GM21423 (cell line): ENCODE results near the gene R3HDML.
A peak's percentile ranks its signal among the peaks of the same experiment; 100 is the strongest.

Experiments used
- ATAC-seq: cut with Tn5 transposase; IDR thresholded peaks from one replicate; pipeline ENCODE4 v1.9.1; 2021; ENCODE audit warnings: mild to moderate bottlenecking, moderate library complexity; ENCODE audit not compliant: unreplicated experiment

Gene R3HDML

DNA sequence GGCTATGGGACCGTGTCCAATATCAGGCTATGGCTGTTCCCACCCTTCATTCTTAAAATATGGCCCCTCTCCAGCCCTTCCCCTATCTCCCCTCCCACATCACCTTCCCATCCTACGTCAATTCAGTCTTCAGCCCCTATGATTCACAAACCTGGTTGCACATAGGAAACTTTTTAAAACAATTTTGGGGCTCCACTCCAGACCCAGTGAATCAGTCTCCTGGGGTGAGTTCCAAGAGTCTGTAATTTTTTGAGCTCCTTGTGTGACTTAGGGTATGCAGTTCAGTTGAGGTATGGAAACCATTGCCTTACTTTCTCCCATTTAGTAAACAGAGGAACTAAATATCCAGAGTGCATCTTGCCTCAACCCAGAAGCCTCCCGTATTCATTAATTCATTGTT, 24.2 kb downstream of the R3HDML start:
- no peak for ATAC-seq

DNA sequence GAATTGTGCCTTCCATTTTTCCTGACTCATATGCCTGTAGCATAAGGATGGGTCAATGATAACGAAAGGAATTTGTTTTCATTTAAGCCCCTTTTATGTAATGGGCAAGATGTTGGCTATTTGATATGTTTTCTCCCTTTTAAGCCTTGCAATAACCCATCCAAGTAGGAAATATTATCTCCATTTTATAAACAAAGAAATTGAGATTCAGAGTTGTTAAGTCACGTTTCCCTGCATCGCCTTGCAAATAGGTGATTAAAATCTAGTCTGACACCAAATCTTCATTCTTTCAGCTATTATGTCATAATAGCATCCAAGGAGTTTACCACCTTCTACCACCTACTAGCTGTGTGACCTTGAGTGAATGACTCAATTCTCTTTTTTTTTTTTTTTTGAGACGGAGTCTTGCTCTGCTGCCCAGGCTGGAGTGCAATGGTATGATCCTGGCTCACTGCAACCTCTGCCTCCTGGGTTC, 25.7 kb downstream of the R3HDML start:
- ATAC-seq, result no peak

DNA sequence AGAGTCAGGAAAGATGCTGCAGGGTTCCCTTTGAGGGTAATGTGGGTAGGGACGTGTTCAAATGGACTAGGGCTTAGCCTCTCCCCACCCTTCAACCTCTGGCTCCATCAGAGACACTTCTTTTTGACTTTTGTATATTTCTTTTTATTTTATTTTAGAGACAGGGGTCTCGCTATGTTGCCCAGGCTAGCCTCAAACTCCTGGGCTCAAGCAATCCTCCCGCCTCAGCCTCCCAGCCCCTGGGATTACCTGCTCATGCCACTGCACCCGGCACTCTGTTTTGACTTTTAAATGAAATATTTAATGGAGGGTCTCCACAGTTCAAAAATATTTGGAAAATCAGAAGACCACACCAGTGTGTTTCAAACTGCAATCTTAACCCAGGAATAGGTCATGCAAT, 27.2 kb downstream of the R3HDML start:
- ATAC-seq, result no peak

DNA sequence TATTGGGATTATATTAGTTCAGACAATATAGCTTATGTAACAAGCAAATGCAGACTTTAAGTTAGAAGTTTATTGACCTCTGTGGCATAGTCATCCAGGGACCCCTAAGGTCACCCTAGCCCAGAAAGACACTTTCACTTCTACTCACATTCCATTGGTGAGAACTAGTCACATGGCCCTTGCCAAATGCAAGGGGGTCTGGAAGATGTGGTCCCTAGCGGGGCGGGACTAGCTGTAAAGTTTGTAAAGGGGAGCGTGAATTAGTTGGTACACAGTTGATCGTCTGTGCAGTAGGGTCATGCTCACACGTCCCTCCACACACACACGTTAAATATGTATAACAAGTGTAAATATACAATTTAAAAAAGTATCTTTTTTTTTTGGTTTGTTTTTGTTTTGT, 27.9 kb downstream of the R3HDML start:
- ATAC-seq, result no peak

DNA sequence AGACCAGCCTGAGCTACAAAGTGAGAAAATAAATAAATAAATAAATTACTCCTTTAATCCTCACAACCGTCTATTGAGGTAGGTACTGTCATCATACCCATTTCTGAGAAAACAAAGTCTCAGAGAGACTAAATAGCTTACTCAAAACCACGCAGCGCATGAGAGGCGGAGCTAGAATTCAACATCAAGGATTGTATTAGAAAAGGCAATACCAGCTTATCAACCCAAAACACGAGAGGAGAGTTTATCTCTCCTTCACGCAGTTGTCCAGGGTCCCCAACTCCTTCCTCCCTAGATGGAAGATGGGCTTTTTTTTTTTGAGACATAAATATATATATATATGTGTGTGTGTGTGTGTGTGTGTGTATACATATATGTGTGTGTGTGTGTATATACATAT, 30.9 kb downstream of the R3HDML start:
- no peak for ATAC-seq

DNA sequence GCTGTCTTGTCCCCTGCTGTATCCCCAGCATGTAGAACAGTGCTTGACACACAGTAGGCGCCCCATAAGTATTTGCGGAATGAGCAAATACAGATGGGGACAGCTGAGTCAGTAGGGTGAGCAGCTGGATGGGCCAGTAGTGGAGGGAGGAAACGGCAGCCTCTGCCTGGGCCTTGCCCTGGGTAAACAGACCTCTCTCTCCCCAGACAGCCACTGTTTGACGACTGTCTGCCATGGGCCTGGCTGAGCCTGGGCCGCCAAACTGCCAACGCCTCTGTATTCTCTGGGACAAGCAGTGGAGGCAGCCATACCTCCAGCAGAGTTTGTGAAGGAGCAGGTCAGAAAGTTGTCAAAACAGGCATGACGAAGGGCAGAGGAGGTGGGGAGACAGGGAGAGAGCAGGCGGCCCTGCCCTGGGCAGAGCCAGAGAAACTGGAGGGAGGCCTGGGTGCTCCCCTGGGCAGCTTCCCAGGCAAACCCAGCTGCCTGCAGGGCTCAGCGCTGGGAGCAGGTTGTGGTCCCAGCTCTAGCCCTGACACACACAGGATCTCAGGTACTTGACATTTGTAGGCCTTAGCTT, 33.9 kb downstream of the R3HDML start:
- no peak for ATAC-seq

DNA sequence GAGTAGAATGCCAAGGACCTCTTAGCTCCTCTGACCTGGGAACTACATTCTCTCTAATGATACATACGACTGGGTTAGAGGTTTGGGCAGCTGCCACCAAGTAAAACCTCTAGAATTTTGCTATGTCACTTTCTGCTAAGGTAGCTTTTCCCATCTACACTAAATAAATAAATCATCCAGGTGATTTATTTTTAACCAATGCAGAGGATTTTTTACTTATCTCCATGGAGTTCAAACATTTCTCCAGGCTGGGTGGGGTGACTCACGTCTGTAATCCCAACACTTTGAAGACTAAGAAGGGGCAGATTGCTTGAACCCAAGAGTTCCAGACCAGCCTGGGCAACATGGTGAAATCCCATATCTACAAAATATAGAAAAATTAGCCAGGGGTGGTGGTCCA, 45.8 kb downstream of the R3HDML start:
- ATAC-seq, result no peak

DNA sequence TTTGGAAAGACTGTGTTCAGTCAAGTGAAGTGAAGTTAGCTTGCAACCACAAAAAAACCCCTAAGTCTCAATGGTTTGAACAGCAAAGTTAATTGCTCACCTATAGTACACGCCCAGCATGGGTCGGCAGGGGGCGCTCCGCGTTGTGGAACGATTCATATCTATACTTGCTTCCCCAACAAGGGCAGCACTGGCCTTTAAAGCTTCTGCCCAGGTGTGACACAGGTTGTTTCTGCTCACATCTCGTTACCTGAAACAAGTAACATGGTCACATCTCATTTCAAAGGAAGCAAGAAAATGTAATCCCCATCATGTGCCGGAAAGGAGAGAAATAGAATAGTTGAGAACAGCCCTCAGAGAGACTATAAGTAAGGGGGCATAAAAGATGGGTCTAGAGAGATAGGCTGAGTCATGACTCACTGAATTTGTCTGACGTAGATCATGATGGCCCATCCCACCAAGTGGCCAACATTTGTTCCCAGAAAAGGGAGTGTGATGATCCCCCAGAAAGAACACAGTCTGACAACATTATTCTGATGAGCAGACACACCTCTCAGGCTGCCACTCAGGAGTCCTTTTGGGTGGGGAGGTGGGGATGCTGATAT, 47.7 kb downstream of the R3HDML start:
- no peak for ATAC-seq

DNA sequence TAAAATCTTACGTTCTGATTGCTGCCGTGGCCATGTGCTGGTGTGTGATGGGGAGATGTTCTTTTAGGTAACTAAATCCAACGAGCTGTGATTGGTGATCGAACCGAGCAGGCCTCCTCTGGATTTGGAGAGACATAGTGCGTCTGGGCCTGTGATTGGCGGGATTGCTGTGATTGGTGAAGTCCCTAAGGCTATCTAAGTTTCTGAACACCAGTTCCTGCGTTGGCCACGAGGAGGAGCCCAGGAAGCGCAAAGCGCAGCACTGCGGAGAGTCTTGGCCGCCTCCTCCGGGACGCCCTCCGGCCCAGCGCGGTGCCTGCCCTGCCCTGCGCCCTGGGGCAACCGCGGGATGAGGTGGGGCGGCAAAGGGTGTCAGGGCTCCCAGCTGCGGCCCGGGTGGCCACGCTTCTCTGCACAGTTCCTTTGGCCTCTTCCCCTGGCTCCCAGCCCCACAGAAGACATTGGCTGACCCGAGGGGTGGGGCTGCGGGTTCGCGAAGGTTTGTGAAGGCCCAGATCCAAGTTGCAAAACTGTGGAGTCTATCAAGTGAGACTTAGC, 51.7 kb downstream of the R3HDML start:
- ATAC-seq, result peak; percentile 53

DNA sequence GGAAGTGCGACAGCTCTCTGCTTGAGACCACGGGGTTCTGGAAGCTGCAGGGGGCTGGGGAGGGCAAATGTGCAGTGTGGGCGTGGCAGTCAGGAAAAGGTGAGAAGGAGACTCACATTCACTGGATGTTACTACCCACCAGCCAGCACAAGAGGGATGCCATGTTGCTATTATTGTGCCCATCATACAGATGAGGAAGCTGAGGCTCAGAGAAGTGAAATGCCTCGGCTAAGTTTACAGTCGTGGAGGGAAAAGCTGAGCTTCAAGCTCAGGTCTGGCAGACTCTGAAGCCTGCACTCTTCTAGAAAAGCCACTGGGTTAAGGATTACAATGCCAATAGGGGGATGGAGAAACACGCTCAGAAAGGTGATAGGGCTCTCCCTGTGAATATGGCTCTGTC, 53.0 kb downstream of the R3HDML start:
- no peak for ATAC-seq

DNA sequence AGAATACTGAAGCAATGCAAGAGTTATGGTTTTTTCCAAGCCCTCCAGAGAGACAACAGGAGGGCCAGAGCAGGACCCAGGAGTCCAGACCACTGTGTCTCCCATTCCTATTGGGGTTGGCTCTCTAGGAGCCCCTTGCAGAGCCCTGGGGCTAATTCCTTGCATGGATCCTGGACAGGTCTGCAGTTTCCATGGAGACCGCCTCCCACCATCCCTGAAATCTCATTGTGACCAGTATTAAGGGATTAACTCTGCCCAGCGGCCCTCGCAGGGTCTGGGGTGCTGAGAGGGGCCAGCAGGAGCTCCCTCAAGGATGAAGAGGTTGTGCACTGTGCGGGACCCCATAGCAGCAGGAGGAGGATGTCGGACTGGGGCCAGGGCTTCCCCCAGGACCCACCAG, 53.4 kb downstream of the R3HDML start:
- no peak for ATAC-seq

DNA sequence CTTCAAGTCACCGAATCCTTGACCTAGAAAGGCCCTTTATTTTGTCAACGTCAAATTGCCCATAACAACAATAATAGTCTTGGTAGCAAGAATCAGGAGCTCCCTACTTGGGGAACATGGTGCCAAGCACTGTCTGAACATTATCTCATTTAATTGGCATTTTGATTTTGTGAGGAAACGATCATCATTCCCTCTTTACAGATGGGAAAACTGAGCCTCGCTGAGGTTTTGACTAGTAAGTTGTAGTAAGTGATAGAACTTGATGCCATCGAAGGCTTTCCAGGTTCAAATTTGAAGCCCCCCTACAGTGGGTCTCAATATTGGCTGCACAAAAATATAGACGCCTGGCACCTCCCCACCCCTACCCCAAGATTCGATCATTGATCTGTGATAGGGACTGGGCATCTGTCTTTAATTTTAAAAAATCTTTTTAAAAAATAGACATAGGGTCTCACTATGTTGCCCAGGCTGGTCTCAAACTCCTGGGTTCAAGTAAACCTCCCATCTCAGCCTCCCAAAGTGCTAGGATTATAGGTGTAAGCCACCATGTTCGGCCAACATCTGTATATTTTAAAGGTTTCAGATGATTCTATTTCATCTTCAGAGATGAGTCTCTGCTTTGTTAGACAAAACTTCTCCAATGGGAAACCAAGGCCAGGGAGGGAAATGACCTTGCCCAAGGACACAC, 55.4 kb downstream of the R3HDML start:
- no peak for ATAC-seq

DNA sequence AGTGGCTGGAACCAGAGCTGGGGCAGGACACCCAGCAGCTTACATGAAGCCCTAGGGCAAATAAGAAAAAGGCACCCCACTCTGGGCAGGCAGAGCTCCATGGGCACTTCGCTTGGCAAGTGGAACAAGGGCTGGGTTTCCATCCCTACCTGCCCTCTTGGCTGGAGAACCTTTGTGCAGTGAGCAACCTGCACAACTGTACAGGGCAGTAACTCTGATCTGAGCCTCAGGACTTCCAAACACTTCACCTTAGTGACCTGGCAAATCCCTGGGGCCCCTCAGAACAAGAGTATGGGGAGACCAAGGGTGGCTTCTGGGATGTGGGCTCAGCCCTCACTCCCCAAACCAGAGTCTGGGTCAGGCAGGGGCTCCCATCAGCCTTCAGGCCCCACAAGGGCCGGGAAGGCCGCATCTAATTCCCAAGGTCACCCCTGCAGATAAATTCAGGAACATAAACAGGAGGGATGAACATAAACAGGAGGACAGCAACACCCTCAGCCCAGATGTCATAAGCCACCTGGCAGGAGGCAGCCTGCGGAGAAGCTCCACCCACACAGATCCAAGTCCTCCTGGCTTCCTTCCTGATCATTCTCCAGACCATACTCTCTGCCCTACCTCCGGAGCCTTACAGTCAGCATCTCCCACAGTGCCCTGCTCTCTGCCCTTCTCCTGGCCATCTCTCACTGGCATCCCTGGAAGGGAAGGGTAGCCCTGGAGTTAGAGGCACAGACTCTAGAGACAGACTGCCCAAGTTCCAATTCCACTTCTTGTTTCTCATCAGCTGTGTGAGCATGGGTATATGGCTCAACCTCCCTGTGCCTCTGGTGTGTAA, 56.1 kb downstream of the R3HDML start:
- no peak for ATAC-seq

DNA sequence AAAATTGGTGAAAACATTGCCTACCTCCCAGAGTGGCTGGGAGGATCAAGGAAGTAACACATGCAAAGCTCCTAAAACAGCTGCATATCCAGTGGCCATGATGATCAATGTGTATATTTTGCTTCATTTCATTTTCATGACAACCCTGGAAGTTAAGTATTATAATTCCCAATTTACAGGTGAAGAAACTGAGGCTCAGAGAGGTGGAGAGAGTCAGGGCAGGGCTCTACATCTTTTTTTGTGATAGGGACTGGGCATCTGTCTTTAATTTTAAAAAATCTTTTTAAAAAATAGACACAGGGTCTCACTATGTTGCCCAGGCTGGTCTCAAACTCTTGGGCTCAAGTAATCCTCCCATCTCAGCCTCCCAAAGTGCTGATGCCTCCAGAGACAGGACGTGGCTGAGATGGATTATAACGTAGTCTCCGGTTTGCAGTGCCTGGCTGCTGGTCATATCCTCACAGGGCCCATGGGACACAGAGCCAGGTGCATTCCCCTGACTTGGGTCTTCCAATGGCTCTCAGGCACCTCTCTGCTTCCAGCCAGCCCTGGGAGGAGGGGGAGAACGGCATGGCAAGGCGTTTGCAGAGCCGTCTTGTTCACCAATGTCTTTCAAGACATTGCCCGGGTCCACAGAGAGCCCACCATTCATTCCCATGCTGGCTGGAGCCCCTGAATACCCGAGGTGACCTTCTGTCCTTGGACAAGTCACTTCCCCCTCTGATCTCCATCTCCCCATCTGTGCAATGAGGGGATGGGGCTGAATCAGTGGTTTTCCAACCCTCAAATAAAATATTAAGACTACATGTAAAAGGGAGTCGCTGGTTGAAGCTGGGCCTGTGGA, 57.0 kb downstream of the R3HDML start:
- no peak for ATAC-seq

DNA sequence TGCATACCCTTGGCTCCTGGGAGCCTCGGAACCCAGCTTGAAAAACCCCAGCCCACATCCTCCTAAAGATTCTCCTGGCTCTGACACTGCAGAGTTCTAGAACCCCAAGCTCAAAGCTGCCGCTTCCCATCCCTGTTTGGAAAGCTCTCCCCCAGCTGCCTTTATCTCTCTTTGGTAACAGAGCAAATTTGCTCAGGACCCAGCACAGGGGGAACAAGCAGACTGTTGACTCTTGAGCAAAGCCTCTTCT, 57.5 kb downstream of the R3HDML start:
- ATAC-seq, result no peak

DNA sequence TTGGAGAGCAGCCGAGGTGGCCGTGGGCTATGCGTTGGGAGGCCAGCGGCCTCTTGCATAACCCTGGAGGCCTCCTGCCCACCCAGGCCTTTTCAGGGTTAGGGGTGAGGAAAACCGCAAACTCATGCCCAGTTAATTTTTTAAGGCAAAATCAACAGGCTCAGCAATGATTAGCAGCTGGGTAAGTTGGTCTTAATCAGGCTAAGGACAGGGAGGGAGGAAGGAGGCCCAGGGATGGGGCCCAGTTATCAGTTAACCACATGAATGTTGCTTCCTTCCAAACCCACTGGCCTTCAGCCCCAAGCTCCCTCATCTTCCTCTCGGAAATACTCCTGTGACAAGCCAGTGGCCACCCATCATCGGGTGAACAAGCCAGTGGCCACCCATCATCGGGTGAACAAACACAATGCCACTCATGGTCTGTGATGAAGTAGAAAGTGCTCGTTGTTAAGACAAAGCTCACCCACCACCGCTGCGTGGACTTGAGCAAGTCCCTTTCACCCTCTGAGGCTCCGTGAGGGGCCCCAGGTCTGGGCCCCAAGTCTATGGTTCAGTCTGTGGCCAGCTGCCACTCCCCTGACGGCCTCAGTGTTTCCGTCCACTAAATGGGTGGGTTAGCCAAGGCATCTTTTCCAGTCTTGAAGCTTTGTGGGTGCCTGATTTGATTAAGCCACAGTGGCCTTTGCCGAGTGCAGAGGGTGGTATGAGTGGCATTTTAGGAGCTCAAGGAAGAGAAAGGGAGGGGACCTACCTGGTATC, 58.0 kb downstream of the R3HDML start:
- ATAC-seq, result no peak

DNA sequence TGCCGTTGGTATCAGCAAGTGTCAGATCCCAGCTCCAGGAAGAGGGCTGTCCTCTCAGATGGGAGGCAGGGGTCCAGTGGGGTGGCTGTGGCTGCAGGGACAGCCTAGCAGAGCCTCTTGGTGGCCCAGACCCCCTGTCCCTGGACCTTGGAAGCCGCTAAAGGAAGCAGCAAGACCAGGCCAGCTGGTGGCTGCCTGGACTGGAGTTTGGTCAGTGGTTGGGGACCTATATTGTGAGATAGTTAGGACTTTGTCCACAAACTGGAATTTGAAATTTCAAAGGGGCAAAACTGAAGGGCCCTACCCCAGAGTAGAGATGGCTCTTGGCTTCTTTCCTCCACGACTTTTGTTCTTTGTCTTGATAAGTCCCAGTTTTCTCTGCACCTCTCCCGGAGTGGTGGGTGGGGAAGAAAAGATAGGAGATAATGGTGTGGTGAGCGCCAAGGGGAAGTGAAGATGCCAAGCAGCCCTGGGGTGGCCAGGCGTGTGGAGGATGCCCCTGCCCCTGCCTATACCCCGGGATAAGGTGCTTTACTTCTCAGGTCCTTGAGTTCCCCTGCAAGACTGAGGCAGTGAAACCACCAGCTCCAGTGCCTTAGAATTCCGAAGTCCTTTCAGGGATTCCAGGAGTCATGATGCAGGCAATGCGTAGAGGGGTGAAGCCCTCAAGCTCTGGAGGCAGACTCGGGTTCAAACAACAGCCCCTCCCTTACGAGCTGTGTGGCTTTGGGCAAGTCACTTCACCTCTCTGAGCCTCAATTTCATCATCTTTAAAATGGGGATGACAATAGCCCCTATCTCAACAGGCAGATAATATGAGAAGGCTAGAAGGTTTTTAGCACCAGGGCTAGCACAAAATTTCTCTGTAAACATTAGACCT, 58.9 kb downstream of the R3HDML start:
- no peak for ATAC-seq

DNA sequence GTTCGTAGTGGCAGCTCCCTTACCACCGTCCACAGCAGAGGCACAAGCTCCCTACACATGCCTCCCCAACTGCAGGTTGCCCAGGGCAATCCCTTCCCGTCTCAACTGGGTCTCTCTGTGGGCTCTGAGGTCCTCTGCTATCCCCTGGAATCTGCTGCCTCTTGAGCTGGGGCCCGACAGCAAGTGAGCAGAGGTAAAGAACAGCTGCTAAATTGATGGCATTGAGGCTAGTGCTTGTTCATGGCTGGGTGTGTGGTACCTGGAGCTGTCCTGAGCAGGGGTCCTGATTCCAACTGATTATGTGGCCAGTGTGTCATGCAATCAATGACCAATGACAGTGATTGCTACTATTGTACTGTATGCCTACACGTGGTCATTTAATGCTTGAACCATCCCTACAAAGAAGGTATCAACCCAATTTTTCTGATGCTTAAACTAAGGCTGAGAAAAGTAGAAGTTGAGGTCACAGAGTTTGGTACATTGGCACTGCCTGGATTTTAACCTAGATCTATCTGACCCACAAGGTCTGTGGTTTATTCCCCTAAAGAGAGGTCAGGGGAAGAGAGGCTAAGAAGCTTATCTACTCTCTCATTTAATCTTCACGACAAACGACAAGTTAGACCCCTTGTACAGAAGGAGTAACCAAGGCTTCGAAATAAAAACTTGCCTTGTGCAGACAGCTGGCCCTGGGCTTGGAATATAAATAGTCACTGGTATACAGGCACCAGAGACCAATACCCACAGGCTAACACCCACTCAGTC, 59.7 kb downstream of the R3HDML start:
- ATAC-seq, result no peak
